Karpas-422 (cell line): ENCODE measurements around the gene CLPSL2. TPM values are rescaled to one million over a fixed set of nuclear protein-coding genes. Genes with fewer than 3 reads are reported as not detected.

Source experiments
- DNase-seq: peaks from one replicate; pipeline ENCODE4 v3.0.0-alpha.2; 2015
- H2AFZ ChIP-seq: fragments of 200-600 bp; sonication (generic); 2 replicates; pipeline ENCODE4 v1.6.1; 2014; ENCODE audit warnings: antibody characterized with exemption, low read length, mixed read lengths
- H3K27ac ChIP-seq: fragments of 200-600 bp; sonication (generic); 2 replicates; pipeline ENCODE4 v1.5.1; 2014; ENCODE audit warnings: mild to moderate bottlenecking, low read length, moderate library complexity
- H3K27me3 ChIP-seq: fragments of 200-600 bp; sonication (generic); 2 replicates; pipeline ENCODE4 v1.6.1; 2014; ENCODE audit warnings: low read length, mixed read lengths
- H3K36me3 ChIP-seq: fragments of 200-600 bp; sonication (generic); 2 replicates; pipeline ENCODE4 v1.6.1; 2014; ENCODE audit warnings: low read length, mixed read lengths; ENCODE audit not compliant: insufficient read depth
- H3K4me1 ChIP-seq: fragments of 200-600 bp; sonication (generic); 2 replicates; pipeline ENCODE4 v1.6.1; 2014; ENCODE audit warnings: mild to moderate bottlenecking, low read length, mixed read lengths
- H3K4me2 ChIP-seq: fragments of 200-600 bp; sonication (generic); 2 replicates; pipeline ENCODE4 v1.6.1; 2014; ENCODE audit warnings: low read length, low read depth, mild to moderate bottlenecking; ENCODE audit not compliant: poor library complexity, severe bottlenecking
- H3K4me3 ChIP-seq: fragments of 200-600 bp; sonication (generic); 2 replicates; pipeline ENCODE4 v1.5.1; 2014; ENCODE audit warnings: mild to moderate bottlenecking, antibody characterized with exemption, low read length, mixed read lengths
- H3K79me2 ChIP-seq: fragments of 200-600 bp; sonication (generic); 2 replicates; pipeline ENCODE4 v1.6.1; 2014; ENCODE audit warnings: mild to moderate bottlenecking, low read length, mixed read lengths
- H3K9ac ChIP-seq: fragments of 200-600 bp; sonication (generic); 2 replicates; pipeline ENCODE4 v1.6.0; 2014; ENCODE audit warnings: low read length
- H3K9me2 ChIP-seq: fragments of 200-600 bp; sonication (generic), shearing (Covaris generic); replicated peaks from 2 replicates; pipeline ENCODE4 v1.6.0; 2014; ENCODE audit warnings: mild to moderate bottlenecking, low read length, moderate library complexity; ENCODE audit not compliant: insufficient read depth
- H3K9me3 ChIP-seq: fragments of 300-700, 200-600 bp; sonication (generic); 2 replicates; pipeline ENCODE4 v1.6.1; 2014; ENCODE audit warnings: low read length, mixed read lengths
- H4K20me1 ChIP-seq: fragments of 200-600 bp; sonication (generic); 2 replicates; pipeline ENCODE4 v1.6.1; 2014; ENCODE audit warnings: mild to moderate bottlenecking, antibody characterized with exemption, low read length, low read depth; ENCODE audit not compliant: insufficient read depth
- total RNA-seq: library from RNA; depleted of rRNA; stranded (reverse); fragments of >200 nt; shearing (Covaris generic); gene quantifications from 2 replicates; pipeline ENCODE4 v1.2.3, GENCODE V29; 2014; ENCODE audit warnings: low replicate concordance; rRNA removed

The CLPSL2 gene
- not detected in 2 replicates for total RNA-seq

GRCh38 chr6:35776364-35777215 lies at the start of gene CLPSL2:
Gene CLPSL2 (plus strand): TSS chr6:35776598. CDS start chr6:35776619, 21 bp downstream.
- Histone ChIP-seq H3K79me2 (no peaks in the 10 kb centered on the region), H3K27ac (no peak within 1 kb of the TSS), H3K4me1 (no peaks in the 10 kb centered on the region), H4K20me1 (no peaks in the 10 kb centered on the region), H3K4me3 (no peak within 1 kb of the TSS), H3K36me3 (no peaks in the 10 kb centered on the region), H3K4me2 (no peak within 1 kb of the TSS), H3K9me2 (no peaks in the 10 kb centered on the region), H3K9me3 (no peaks in the 10 kb centered on the region), H3K9ac (no peak within 1 kb of the TSS), H2AFZ (no peak within 1 kb of the TSS), H3K27me3 (no peaks in the 10 kb centered on the region)
- DNase-seq, result no peak

GRCh38 chr6:35727231-35727934 lies 49.0 kb upstream of the CLPSL2 start:
- peak overlapping the region; percentile 85 for H3K9ac ChIP-seq
- no peaks in the 10 kb centered on the region for H3K9me3 ChIP-seq
- no peaks in the 10 kb centered on the region for H3K9me2 ChIP-seq
- H3K4me3 ChIP-seq, result peak overlapping the region; percentile 86
- no peaks in the 10 kb centered on the region for H4K20me1 ChIP-seq
- no peaks in the 10 kb centered on the region for H3K36me3 ChIP-seq
- H2AFZ ChIP-seq, result peak overlapping the region; percentile 98
- H3K4me2 ChIP-seq, result peak overlapping the region; percentile 99
- no peaks in the 10 kb centered on the region for H3K79me2 ChIP-seq
- H3K4me1 ChIP-seq, result peaks cover 44% of the 10 kb centered on the region
- DNase-seq, result peak; percentile 79
- no peak overlapping the region for H3K27ac ChIP-seq
- H3K27me3 ChIP-seq, result no peaks in the 10 kb centered on the region

- H3K27ac ChIP-seq, result 0 out of 2 replicates have a peak overlapping the region, but pooled peaks have one; percentile 28
- no peaks in the 10 kb centered on the region for H3K36me3 ChIP-seq
- peak overlapping the region; percentile 98 for H2AFZ ChIP-seq
- H3K4me3 ChIP-seq, result peak overlapping the region; percentile 86
- no peaks in the 10 kb centered on the region for H3K9me2 ChIP-seq
- H4K20me1 ChIP-seq, result no peaks in the 10 kb centered on the region
- peak; percentile 84 for DNase-seq
- peak overlapping the region; percentile 99 for H3K4me2 ChIP-seq
- peaks cover 48% of the 10 kb centered on the region for H3K4me1 ChIP-seq
- no peaks in the 10 kb centered on the region for H3K27me3 ChIP-seq
- no peaks in the 10 kb centered on the region for H3K79me2 ChIP-seq
- peak overlapping the region; percentile 85 for H3K9ac ChIP-seq
- no peaks in the 10 kb centered on the region for H3K9me3 ChIP-seq
Measured at GRCh38 chr6:35727935-35728682, 48.3 kb upstream of the CLPSL2 start.

GRCh38 chr6:35728683-35729678 lies 47.4 kb upstream of the CLPSL2 start:
- no peaks in the 10 kb centered on the region for H3K79me2 ChIP-seq
- H3K9ac ChIP-seq, result peak overlapping the region; percentile 85
- H4K20me1 ChIP-seq, result no peaks in the 10 kb centered on the region
- H3K4me1 ChIP-seq, result peaks cover 48% of the 10 kb centered on the region
- no peaks in the 10 kb centered on the region for H3K27me3 ChIP-seq
- no peaks in the 10 kb centered on the region for H3K9me2 ChIP-seq
- no peaks in the 10 kb centered on the region for H3K36me3 ChIP-seq
- DNase-seq, result peak; percentile 56
- H3K9me3 ChIP-seq, result no peaks in the 10 kb centered on the region
- peak overlapping the region; percentile 99 for H3K4me2 ChIP-seq
- H3K4me3 ChIP-seq, result peak overlapping the region; percentile 86; the same call in 1 of the 2 replicates
- H3K27ac ChIP-seq, result no peak overlapping the region
- H2AFZ ChIP-seq, result peak overlapping the region; percentile 92

- peaks cover 48% of the 10 kb centered on the region for H3K4me1 ChIP-seq
- no peaks in the 10 kb centered on the region for H3K9me2 ChIP-seq
- DNase-seq, result no peak
- H4K20me1 ChIP-seq, result no peaks in the 10 kb centered on the region
- H3K27ac ChIP-seq, result no peak overlapping the region
- no peak overlapping the region for H3K9ac ChIP-seq
- no peak overlapping the region for H2AFZ ChIP-seq
- no peak overlapping the region for H3K4me3 ChIP-seq
- H3K27me3 ChIP-seq, result no peaks in the 10 kb centered on the region
- no peaks in the 10 kb centered on the region for H3K79me2 ChIP-seq
- H3K36me3 ChIP-seq, result no peaks in the 10 kb centered on the region
- H3K4me2 ChIP-seq, result no peak overlapping the region
- H3K9me3 ChIP-seq, result no peaks in the 10 kb centered on the region
Measured at GRCh38 chr6:35729722-35730121, 46.7 kb upstream of the CLPSL2 start.

- peak overlapping the region; percentile 27; the same call in 1 of the 2 replicates for H2AFZ ChIP-seq
- no peaks in the 10 kb centered on the region for H3K27me3 ChIP-seq
- H3K4me2 ChIP-seq, result peak overlapping the region; percentile 98
- H3K4me3 ChIP-seq, result peak overlapping the region; percentile 97
- no peaks in the 10 kb centered on the region for H3K9me3 ChIP-seq
- no peaks in the 10 kb centered on the region for H3K9me2 ChIP-seq
- no peaks in the 10 kb centered on the region for H3K79me2 ChIP-seq
- H3K4me1 ChIP-seq, result peaks cover 53% of the 10 kb centered on the region
- no peak for DNase-seq
- H3K9ac ChIP-seq, result peak overlapping the region; percentile 68
- H3K36me3 ChIP-seq, result no peaks in the 10 kb centered on the region
- 0 out of 2 replicates have a peak overlapping the region, but pooled peaks have one; percentile 17 for H3K27ac ChIP-seq
- no peaks in the 10 kb centered on the region for H4K20me1 ChIP-seq
Measured at GRCh38 chr6:35730745-35731413, 45.5 kb upstream of the CLPSL2 start.

- Histone ChIP-seq H3K79me2 (no peaks in the 10 kb centered on the region), H3K9ac (peak overlapping the region; percentile 97), H3K4me3 (peak overlapping the region; percentile 97), H3K9me3 (no peaks in the 10 kb centered on the region), H2AFZ (peak overlapping the region; percentile 98), H3K9me2 (no peaks in the 10 kb centered on the region), H3K27ac (peak overlapping the region; percentile 85), H3K4me2 (peak overlapping the region; percentile 98), H3K36me3 (no peaks in the 10 kb centered on the region), H4K20me1 (no peaks in the 10 kb centered on the region), H3K27me3 (no peaks in the 10 kb centered on the region), H3K4me1 (peaks cover 56% of the 10 kb centered on the region)
- DNase-seq, result peak; percentile 98
Measured at GRCh38 chr6:35731414-35731735, 45.0 kb upstream of the CLPSL2 start.
